CD4-positive, alpha-beta T cell treated with Interleukin-6 for 4 hours (primary cell): ENCODE measurements around the gene SH3PXD2A.
"Not testable (repeated sequence)": the region's sequence is repeated elsewhere in the genome, so short reads cannot be mapped to it uniquely, and the experiment has no call there.

Source experiments
- DNase-seq: peaks from one replicate; pipeline ENCODE4 v3.0.0-alpha.2; 2020; ENCODE audit warnings: mixed read lengths

SH3PXD2A gene

DNA sequence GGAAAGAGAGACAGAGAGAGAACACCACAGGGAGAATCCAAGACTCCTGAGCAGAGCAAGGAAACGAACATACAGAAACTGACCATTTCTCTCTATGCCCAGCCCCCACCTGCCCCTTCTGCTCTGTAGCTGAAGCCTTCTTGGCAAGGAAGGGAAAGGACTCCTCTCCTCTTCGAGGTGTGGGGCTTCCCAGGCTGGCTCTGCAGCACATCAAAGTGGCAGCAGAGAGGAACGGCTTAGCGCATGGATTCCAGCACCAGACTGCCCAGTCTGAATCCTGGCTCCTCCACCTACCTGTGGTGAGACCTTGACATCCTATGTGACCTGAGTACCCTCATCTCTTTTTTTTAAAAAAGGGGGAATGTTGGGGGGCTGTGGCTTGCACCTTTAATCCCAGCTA is 69.4 kb downstream of the SH3PXD2A start:
- no peak for DNase-seq

DNA sequence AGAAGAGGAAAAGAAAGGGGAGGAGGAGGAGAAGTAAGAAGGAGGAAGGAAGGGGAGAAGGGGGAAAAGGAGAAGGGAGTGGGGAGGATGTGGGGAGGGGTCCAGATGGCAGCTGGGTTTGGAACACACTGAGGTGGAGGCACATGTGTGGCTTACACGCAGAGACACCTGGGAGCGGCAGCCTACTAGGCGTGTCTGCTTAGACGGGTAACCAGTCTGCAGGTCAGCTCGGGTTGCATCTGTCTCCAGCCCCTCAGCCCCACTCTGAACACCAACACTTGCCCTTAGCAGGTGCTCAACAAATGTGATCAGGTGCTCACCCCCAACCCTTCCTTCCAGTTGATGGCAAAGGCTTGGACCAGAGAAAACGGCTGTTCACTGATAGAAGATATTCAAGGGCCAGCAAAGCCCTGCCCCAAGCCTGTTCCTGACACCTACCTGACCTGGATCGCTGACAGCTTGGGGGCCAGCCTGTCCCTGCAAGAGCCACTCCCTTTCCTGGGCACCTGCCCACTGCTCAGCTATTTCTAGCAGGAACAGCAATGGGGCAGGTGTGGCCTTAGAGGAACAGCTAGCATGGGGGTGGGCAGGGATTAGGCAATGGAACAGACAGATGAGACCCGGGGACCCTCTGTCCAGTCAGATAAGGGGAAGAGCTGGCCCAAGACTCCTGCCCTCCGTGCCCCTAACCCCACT is 70.5 kb downstream of the SH3PXD2A start:
- no peak for DNase-seq

DNA sequence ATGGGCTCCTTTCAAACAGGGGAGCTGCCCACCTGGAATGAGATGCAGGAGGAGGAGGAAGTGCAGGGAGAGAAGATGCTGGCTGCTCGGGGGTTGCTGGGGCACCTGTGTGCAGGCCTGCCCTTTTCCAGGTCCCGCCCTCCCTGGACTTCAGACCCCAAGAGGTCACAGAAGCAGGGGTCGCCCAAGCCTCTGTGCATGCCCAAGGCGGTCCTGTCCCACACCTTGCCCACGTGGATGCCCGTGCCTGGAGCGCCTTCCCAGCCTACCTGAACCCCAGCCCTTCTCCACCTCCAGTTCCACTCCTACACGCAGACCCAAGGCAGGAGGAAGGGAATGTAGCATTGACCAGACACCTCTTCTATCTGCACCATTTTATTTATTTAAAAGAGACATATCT is 71.3 kb downstream of the SH3PXD2A start:
- DNase-seq, result no peak

DNA sequence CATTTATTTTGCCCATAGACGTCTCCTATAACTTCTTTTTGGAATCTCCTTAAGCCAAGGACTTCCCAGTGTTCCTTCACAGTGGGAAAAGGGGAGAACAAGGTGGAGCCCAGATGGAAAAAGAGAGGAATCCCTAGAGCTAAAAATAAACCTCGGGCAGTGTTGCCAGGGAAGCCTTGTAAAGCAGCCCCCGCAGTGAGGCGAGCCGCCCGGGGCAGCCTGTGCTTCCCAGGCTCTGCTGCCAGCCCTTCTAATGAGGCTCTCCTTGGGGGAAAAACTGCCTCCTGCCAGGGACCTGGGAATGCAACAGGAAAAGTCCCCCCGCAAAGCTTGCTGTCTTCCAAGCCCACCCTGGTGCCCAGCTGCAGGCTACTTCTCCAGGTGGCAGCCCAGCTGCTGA is 71.7 kb downstream of the SH3PXD2A start:
- DNase-seq, result no peak

DNA sequence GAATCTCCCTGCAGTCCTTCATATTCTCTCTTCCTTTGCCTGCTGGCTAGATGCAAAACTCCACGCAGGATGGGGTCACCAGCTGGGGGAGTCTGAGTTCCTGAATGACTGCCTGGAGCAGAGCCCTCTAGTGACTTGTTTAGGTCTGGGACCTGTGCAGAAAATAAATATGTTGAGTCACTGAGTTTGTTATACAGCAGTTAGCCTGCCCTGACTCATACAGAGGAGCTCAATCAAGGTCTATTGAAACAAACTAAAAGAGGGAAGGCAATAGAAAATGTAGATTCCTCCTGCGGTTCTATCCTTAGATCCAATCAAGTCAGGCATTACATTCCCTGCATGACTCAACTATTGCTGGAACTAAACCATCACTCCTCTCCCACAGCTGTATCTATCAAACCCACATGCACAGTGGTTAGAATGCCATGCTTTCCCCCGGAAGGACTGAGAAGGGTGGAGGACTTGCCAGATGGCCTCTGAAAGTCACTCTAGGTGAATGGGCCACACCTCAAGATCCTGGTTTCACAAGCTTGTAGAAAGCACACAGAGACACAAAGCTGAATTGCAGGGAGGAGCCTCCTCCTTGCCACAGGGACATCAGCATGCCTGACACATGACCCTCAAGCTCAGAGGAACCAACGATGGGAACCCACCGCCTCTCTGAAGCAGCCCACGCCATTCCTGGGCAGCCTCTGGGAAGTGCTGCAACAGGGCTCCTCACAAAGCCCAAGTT is 73.9 kb downstream of the SH3PXD2A start:
- no peak for DNase-seq

DNA sequence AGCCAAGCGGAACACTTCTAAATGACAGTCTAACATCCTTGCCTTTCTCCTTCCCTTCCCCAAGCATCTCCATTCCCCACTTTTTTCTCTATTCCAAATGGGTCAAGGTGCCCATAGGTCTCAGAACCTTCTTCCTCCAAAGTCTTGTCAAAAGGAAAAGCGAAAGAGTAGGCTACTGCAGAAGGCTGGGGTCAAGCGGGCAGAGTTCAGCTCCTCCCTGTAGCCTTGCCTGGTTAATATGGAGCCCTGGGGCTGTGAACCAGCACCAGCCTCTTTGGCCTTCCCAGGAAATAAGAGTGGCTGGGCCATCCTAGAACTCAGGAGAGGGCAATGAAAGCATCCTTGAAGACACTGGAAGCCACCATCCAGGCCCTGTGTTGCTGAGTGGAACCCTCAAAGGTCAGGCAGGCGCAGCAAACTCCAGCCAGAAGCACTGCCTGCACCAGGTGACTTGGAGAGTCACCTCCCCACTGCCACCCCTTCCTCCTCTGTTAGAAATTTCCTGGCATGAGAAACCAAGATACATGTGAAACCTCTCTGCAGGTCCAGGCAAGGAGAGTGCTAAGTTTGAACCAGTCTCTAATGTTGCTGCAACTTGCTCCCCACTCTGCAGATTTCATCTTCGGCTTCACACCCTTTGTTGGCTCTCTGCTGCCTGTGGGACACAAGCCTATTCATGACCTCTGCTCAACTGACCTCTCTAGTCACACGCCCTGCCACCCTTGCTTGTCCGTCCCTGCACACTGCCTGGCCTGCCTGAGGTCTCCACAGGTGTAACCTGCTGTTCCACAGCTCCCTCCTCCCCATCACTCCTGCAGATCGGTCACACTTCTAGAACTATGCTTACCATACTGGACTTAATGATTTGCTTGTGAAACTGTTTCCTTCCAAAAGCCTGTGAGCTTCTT is 74.9 kb downstream of the SH3PXD2A start:
- DNase-seq, result no peak

DNA sequence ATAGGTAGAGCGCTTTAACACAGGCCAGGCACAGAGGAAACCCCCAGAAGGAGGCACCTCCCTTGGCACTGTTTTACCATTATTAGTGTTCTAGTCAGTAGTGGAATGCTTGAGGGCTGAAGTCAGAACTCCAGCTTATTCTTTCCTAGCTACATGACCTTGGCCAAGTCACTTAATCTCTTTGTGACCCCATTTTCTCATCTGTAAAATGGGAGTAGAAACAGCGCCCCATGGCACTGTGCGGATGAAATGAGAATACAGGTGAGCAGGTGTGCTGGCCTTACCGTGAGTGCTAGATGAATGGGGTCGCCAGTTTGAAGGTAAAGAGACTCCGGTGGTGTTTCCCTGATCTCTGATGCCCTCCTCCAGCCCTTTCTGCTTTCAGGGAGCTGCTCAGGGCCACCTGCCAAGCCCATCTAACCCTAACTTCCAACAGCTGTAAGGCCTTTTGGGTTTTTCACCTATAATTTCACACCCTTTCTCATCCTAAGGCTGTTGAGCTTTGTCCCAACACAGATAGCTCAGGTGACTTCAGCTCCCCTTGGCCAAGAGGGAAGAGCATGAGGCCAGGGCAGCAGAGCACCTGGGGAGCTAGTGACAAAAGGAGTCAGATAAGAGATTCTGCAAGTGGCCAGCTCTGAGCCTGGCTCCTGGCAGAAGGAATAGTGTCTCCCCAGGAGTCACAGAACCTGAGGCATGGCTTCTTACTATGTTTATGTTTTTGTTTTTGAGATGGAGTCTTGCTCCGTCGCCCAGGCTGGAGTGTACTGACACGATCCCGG is 76.8 kb downstream of the SH3PXD2A start:
- DNase-seq, result no peak

DNA sequence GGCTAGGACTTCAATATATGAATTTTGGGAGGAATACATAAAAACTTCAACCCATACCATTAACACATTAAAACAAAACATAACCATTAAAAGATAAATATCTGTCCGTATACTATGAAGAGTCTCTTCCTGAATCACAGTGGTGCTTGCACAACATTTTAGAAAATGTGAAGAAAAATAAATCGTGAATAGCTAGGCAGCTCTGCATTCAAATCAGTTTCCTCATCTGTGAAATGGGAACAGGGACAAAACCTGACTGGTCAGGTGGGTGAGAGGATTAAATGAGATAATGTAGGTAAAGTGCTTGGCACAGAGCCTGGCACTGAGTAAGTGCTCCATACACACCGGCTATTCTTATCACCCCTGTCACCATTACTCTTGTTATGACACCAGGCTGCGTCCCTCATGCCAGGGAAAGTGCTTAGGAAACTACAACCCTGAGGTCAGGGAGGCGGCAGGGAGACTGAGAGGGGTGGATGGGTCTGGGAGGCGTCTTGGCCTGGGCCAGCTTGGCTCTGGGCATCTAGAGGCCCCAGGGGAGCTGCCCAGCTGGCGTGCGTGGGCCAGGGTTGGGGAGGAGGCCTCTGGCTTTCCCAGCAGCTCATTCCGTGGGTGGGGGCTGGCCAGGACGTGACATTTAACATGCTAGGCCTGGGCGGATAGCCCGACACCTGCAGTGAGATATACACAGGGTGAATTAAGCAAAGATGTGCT is 78.3 kb downstream of the SH3PXD2A start:
- DNase-seq, result no peak

DNA sequence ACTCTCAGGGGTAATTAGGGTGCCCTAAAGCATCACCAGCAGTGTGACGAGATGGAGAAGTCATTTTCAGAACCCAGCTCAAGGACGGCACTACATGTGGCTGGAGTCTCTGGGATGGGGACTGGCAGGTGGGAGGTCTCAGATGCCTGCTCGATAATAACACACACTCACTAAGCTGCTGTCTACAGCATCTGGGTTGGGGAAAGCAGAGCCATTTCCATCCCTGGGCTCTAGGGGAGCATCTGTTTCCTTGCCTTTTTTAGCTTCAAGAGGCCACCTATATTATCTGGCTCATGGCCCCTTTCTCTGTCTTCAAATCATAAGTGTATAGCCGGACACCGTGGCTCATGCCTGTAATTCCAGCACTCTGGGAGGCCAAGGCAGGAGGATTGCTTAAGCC is 79.6 kb downstream of the SH3PXD2A start:
- no peak for DNase-seq

DNA sequence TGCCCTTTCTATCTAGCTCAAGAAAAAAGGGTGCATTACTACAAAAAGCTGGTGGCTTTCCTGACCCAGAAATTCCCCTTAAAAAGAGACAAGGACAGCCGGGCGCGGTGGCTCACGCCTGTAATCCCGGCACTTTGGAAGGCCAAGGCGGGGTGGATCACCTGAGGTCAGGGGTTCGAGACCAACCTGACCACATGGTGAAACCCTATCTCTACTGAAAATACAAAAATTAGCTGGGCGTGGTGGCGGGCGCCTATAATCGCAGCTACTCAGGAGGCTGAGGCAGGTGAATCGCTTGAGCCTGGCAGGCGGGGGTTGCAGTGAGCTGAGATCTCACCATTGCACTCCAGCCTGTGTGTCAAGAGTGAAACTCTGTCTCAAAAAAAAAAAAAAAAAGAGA is 82.5 kb downstream of the SH3PXD2A start:
- DNase-seq, result not testable (repeated sequence)

DNA sequence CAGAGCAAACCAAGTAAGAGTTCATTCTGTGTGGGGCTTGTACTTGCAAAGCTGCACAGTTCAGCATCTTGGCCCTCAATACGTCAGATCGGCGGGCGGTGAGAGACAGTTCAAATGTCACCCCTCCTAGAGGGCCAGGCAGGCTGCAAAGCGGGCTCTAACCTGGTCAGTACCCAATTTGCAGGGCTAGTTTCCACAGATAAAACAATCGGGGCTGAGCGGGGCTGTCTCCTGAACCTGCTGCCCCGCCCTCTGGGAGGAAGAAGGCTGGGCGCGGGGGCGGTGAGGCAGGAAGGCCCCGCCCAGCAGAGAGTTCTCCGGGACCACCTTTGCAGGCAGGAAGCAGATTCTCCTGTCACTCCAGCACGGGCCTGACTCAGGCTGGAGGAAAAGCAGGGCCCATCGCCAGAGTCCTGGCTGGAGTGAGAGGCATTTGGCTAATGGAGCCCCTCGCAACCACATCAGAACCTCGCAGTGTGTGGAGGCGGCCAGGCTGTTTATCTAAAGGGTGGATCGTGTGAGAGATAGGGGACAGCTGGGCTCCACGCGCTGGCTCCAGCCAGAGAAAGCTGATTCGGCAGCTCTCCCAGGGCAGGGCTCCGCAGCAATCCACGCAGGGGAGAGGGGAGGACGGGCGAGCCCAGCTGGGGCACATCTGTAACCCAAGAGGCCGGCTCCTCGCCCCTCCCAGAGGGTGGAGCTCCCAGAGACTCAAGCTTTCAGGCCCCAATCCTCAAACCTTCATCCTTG is 83.1 kb downstream of the SH3PXD2A start:
- DNase-seq, result peak; percentile 77

DNA sequence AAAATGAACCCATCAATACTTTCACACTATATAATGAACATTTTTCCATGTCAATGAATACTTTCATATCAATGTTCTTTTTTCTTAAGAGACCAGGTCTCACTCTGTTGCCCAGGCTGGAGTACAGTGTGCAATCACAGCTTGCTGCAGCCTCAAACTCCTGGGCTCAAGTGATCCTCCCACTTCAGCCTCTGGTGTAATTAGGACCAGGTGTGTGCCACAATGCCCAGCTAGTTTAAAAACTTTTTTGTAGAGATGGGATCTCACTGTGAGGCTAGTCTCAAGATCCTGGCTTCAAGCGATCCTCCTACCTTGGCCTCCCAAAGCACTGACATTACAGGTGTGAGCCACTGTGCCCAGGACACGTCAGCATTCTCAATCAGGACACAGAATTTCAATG is 85.2 kb downstream of the SH3PXD2A start:
- no peak for DNase-seq

DNA sequence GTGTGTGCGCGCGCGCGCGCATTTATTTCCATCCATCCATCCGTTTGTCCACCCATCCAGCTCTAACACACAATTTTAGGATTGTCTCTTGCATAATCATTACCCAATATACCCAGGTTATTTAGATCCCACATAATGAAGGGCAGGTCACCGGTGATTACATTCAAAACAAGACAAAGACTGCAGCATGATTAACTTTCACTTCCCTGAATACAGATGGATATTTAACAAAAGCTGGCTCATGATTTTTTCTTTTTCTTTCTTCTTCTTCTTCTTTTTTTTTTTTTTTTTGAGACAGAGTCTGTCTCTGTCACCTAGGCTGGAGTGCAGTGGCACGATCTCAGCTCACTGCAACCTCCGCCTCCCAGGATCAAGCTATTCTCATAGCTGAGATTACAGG is 86.2 kb downstream of the SH3PXD2A start:
- no peak for DNase-seq

DNA sequence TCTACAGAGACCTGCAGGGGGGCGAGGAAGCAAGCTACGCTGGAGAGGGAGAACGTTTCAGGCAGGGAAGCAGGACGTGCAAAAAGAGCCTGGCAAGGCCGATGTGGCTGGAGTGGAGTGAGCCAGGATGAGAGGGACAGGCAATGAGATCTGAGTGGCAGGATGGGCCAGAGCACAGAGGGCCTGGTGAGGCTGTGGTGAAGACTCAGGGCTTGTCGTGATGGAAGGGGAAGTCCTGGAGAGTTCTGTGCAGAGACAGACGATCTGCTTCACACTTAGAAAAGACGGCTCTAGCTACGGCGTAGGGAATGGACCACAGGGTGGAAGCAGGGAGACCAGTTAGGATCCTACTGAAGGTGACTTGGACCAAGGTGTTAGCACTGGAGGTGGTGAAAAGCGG is 87.0 kb downstream of the SH3PXD2A start:
- DNase-seq, result no peak

DNA sequence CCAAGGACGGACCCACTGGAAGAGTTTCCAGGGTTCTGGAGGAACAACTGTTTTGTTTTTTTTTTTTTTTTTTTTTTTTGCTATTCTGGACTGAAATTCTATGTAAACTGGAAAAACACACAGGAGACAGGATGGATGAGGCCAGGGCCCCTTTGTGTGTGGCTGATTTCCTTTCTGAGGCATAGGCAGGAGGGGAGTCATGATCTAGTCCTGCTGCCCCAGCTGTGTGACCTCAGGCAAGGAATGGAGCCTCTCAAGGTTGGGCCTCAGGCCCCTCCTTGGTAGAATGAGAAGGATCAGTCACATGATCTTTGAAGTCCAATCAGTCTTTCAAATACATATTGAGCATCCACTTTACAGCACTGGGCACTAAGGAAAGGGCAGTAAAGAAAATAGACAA is 87.6 kb downstream of the SH3PXD2A start:
- DNase-seq, result no peak

DNA sequence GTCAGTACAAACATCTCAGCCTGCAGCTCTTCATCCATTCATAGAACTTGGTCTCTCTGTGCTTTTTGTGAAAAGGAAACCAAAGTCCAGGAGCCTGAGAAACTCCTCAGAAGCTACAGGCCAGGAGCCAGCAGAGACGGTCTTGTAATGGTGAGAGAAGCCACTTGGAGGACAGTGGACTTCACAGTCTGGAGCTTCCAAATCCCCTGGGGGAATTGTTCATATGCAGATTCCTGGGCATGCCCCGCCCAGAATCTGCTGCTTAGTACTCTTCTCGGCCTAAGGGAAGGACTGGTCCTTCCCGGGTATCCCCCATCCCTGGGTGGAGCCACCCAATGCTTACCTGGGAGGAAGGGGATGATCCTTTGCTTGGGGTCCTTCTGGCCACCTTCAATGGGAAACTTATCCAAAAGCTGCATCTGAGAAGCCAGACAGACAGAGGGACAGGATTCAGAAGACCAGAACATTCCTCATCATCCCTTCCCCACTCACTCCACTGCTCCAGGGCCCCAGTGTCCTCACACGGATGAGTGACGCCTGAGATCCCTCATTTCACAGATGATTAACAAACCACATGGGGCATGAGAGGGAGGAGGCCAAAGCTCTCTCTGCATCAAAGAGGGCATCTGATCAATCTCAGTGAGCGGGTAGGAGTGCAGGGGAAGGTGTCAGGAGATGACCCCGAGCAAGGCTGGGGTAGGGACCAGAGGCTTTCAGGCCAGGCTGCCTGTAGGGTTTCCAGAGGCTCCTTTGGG is 88.4 kb downstream of the SH3PXD2A start:
- DNase-seq, result no peak

DNA sequence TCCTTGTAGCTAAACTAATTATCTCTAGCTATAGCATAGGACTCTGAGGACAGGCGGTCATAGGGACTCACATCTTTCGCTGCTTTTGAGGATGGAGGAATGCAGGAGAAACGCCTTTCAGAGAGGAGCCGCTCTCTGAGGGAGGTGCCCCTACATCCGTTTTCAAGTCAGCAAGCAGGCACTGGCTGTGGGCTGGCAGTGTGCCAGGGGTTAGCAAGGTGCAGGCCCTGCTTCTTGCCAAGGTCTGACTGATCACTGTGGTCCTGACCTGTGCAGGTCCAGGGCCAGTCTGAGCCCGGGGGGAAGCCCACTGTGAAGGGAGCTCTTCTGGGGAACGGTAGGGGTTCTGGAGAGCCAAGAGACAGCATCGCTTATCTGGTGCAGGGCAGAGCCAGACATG is 89.4 kb downstream of the SH3PXD2A start:
- peak; percentile 94 for DNase-seq

DNA sequence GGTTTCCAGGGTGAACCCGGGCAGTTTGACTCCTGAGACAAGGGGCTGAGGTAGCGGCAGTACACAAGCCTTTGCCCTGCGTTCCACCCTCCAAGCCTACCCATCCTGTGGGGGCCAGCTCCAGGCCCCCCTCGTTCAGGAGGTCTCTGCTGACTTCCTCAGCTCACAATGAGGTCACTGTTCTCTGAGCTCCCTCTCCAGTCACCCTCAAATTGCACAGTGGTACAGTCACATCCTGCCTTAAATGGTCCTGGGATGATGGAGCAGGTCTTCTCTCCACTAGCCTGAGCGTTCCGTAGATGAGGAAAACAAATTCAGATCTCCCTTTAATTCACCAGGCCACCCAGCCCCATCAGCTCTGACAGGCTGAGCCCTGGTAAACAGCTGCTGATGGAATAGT is 90.2 kb downstream of the SH3PXD2A start:
- peak; percentile 47 for DNase-seq

DNA sequence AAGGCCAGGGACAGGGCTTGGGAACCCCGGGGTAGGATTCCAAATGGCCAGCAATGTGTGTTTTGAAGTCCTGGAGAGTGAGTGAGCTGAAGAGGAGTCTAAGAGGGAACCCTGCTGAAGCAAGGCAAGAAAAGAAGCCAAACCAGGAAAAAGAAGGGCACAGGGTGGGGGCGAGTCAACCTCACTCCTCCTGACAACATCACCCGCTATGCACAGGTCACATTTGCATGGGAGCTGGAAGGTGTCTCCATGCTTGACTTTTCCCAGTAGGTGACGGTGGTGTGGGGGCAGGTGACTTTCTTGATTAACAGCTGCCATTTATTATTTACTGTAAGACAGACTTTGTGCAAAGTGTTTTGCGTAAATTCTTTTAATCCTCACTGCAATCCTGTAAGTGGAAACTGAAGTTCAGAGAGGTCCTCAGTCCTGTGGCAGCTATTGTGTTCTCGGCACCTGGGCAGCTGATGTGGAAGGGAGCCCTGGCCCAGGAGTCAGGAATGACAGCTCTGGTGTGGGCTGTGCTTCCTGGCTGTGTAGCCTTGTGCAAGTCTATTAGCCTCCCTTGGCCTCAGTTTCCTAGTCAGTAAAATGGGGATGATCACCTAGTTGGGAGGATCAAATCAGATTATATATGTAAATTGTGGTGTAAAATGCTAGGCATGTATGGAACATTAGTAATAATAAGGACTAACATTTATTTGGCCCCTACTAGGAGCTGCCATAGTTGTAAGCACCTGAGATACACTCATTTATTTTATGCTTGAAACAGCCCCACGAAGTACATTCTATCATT is 90.9 kb downstream of the SH3PXD2A start:
- DNase-seq, result no peak
